ENCODE results near the gene ZNF569. TPM values are rescaled to one million over a fixed set of nuclear protein-coding genes. Genes with fewer than 3 reads are reported as not detected.

The ZNF569 gene
- total and polyA plus RNA-seq, 2 donors (not counting 3 experiments of a cell fraction or from before 2014, with no cell fraction given): 0.86 to 4.4 TPM

- peaks cover 2% of the 10 kb centered on the region for H3K79me2 ChIP-seq (ENCODE audit: control insufficient read depth, insufficient read depth, low read length)
- H3K9ac ChIP-seq (replicated peaks; ENCODE audit: extremely low read depth, insufficient read depth, low read length): peak within 1 kb of the TSS; percentile 57
- H3K4me1 ChIP-seq (ENCODE audit: control insufficient read depth, extremely low read depth, insufficient read depth, low read length): peaks cover 5% of the 10 kb centered on the region
- DNase-seq (ENCODE audit: low read depth, low spot score): peak; percentile 82
- FAIRE-seq: peak; percentile 93
- peak within 1 kb of the TSS; percentile 67 to 95 (median 80) for H3K4me3 ChIP-seq (replicated peaks in 1 of 3; ENCODE audit: insufficient read depth in 1 of 3, low read depth in 1 of 3, low read length in 3 of 3)
- H3K9me3 ChIP-seq (replicated peaks; ENCODE audit: control insufficient read depth, insufficient read depth, low read length): no peaks in the 10 kb centered on the region
- TSS peak; percentile 32 for BruUV-seq (replicated peaks)
- peak within 1 kb of the TSS; percentile 55 for H3K4me2 ChIP-seq (ENCODE audit: insufficient read depth, low read length)
- TF ChIP-seq EZH2 (IDR thresholded peaks at IDR 0.05; ENCODE audit: borderline replicate concordance, low read depth, low read length, severe bottlenecking) (no peak), JUN (IDR thresholded peaks at IDR 0.05; ENCODE audit: borderline replicate concordance, insufficient read depth, insufficient read length, low read depth) (no peak), MYC (IDR thresholded peaks at IDR 0.05; ENCODE audit: low read depth, low read length) (no peak), GATA2 (IDR thresholded peaks at IDR 0.05; ENCODE audit: insufficient read depth, insufficient read length, low read depth, low read length) (no peak), POLR2A (IDR thresholded peaks at IDR 0.05; ENCODE audit: low read depth, low read length) (peak; percentile 62), POLR2AphosphoS5 (IDR thresholded peaks at IDR 0.05; ENCODE audit: insufficient read depth, low read depth, low read length) (peak; percentile 57), CTCF (IDR thresholded peaks at IDR 0.05; ENCODE audit: extremely low read depth in 1 of 2, insufficient read depth in 1 of 2, low read depth in 1 of 2, low read length in 2 of 2) (no peak)
- H3K36me3 ChIP-seq (ENCODE audit: control insufficient read depth in 2 of 2, extremely low read depth in 1 of 2, insufficient read depth in 2 of 2, low read length in 2 of 2): no peaks in the 10 kb centered on the region
- H2AFZ ChIP-seq (ENCODE audit: low read depth, low read length): peak within 1 kb of the TSS; percentile 99
- dilution Hi-C loops (cut with MboI; ENCODE audit: extremely low pct_ligation_motif_present, low sequenced_read_pairs) (no loop called here), intact Hi-C loops (cut with micrococcal nuclease) (loop anchor here (1.0 to 5.0 kb wide), 4 partner anchors 82 to 697 kb away; partner anchors contain the start of genes ZNF383 and ZNF850)
- peak within 1 kb of the TSS; percentile 34 for H3K27ac ChIP-seq (ENCODE audit: insufficient read depth, low read depth, low read length)
- H3K9me1 ChIP-seq (replicated peaks; ENCODE audit: control insufficient read depth, extremely low read depth, insufficient read depth, low read length): no peaks in the 10 kb centered on the region
- POLR2A ChIA-PET: interaction anchor here (1.5 kb wide), 1 partner anchor 98 kb away, joined by 4 read pairs; the partner anchor contains the start of gene ZNF527
- CTCF ChIA-PET: interaction anchor here (1.2 kb wide), 1 partner anchor 82 kb away, joined by 5 read pairs; no protein-coding TSS in a partner anchor
- H3K27me3 ChIP-seq (ENCODE audit: control insufficient read depth in 2 of 2, insufficient read depth in 2 of 2, low read length in 2 of 2): no peaks in the 10 kb centered on the region
- no peaks in the 10 kb centered on the region for H4K20me1 ChIP-seq (replicated peaks; ENCODE audit: control insufficient read depth, extremely low read depth, insufficient read depth, low read length)
Observed at GRCh38 chr19:37468961-37469777, 1.9 kb upstream of the ZNF569 start, which contains the start of gene ZNF570. Gene ZNF570, plus strand, starts transcription at chr19:37469356. Its CDS starts 999 bp downstream, at chr19:37470355.

Measured in endothelial cell of umbilical vein (primary cell).